Heart left ventricle (tissue), 16 donors: ENCODE data around the gene EML1. TPM values are rescaled to one million over a fixed set of nuclear protein-coding genes. Genes with fewer than 3 reads are reported as not detected.
A peak's percentile ranks its signal among the peaks of the same experiment; 100 is the strongest.

Source experiments
- ATAC-seq, 4 donors: fragments of 200-7000 bp; cut with Tn5 transposase; one replicate each; pipeline ENCODE4 v1.9.1; 2020 to 2022; ENCODE audit warnings: moderate library complexity in 4 of 4, mild to moderate bottlenecking in 3 of 4, moderate number of reproducible peaks in 1 of 4
- DNase-seq, 5 donors: peaks; one replicate each; pipeline ENCODE4 v3.0.0-alpha.2; 2020
- H3K27ac ChIP-seq, 12 donors: fragments of 200-600 bp; sonication (generic) in 4 of 12; one replicate each; pipeline versions ENCODE4 v1.5.0 to v1.8.0; 2016 to 2022; ENCODE audit warnings: mild to moderate bottlenecking in 2 of 12
- H3K27me3 ChIP-seq, 9 donors: fragments of 200-600 bp; sonication (generic) in 2 of 9; one replicate each; pipeline versions ENCODE4 v1.5.1 to v1.8.0; 2016 to 2022; ENCODE audit warnings: mild to moderate bottlenecking in 3 of 9
- H3K36me3 ChIP-seq, 9 donors: fragments of 200-600 bp; sonication (generic) in 2 of 9; one replicate each; pipeline versions ENCODE4 v1.5.0 to v1.8.0; 2018 to 2022; ENCODE audit warnings: mild to moderate bottlenecking in 2 of 9
- H3K4me1 ChIP-seq, 12 donors: fragments of 200-600 bp; sonication (generic) in 4 of 12; one replicate each; pipeline versions ENCODE4 v1.5.0 to v1.8.0; 2016 to 2022; ENCODE audit warnings: mild to moderate bottlenecking in 3 of 12
- H3K4me3 ChIP-seq, 12 donors: fragments of 200-600 bp; sonication (generic) in 4 of 12; one replicate each; pipeline versions ENCODE4 v1.5.0 to v1.8.0; 2017 to 2022; ENCODE audit warnings: mild to moderate bottlenecking in 9 of 12, moderate library complexity in 4 of 12
- H3K9me3 ChIP-seq, 12 donors: fragments of 200-600 bp; sonication (generic) in 4 of 12; one replicate each; pipeline versions ENCODE4 v1.5.0 to v1.8.0; 2016 to 2022; ENCODE audit warnings: mild to moderate bottlenecking in 1 of 12
- CTCF ChIP-seq, 12 donors: fragments of 200-600 bp; sonication (generic) in 4 of 12; IDR thresholded peaks; one replicate each; pipeline versions ENCODE4 v1.5.0 to v1.8.0; 2018 to 2022; ENCODE audit warnings: antibody characterized with exemption in 12 of 12, mild to moderate bottlenecking in 5 of 12
- POLR2A ChIP-seq, 2 donors: fragments of 450-650 bp; IDR thresholded peaks; one replicate each; pipeline ENCODE4 v1.6.1; 2017; ENCODE audit warnings: antibody characterized with exemption in 2 of 2, mild to moderate bottlenecking in 2 of 2, moderate library complexity in 2 of 2
- whole genome bisulfite sequencing, 4 donors: extraction: QIAGEN DNeasy Blood & Tissue Kit in 2 of 4; methylation state at CpG; one replicate each; pipeline versions ENCODE4 v1.1.5 to v1.1.7; 2013 to 2018; 5-methylcytosine and 5-hydroxymethylcytosine counted together
- intact Hi-C, 10 donors: fragments of 100-400 bp; cut with DNase I; formaldehyde crosslinking; loops; one replicate each; pipeline versions ENCODE4 v1.11.1 to v1.14.2; 2022
- polyA plus RNA-seq, 2 donors: library from polyadenylated mRNA; stranded (reverse); fragments of 200-250 nt; gene quantifications; one replicate each; pipeline ENCODE4 v1.2.3, GENCODE V29; 2013
- total RNA-seq, 9 donors: library from RNA; depleted of rRNA in 2 of 9; stranded (reverse); fragments of >200 nt in 2 of 9; fragmentation: NEBNext Ultra II Directional in 3 of 9; extraction: Animal tissue kit (Norgen Biotek cat#: 25700) in 3 of 9; gene quantifications; one replicate each; pipeline versions ENCODE4 v1.1.0 to v1.2.4, GENCODE V29; 2016 to 2023
- donor health status: ischemic (EF 13 %, LVEDD 7.1; RV severe dilation, severe dysfunction).
- donor health status: healthy with polysubstance abuse.
- donor health status: DM: no; HTN: yes; CAD: no.
- donor health status: DM: no; HTN: no; CAD: no.
- donor health status: ischemic (EF 25% LVEDD 6.9; RV normal size, moderate dysfunction).
- donor health status: ischemic (EF 25% LVEDD 5.7; RV mildly dilated, moderate dysfunction).
- donor health status: healthy.
- donor health status: DM: yes; HTN: yes; CAD: no.
- donor health status: ischemic (EF 35%, LVEDD 5.7; RV mildly dilated, moderate dysfunction).
- donor health status: nonischemic (EF 11% LVEDD 7.7; RV severe dilation, severe dysfunction).
- donor health status: DM: yes; HTN: yes; CAD: no.
- donor health status: PGD.
- donor health status: ischemic (EF 29% LVEDD 5.4; RV normal size, mild dysfunction).
- donor health status: nonischemic (EF 23%, LVEDD 6.1; RV moderate dilation, normal function).

Gene EML1
- total and polyA plus RNA-seq, 11 donors: 7.4 to 49.7 (median 39.3) TPM

DNA sequence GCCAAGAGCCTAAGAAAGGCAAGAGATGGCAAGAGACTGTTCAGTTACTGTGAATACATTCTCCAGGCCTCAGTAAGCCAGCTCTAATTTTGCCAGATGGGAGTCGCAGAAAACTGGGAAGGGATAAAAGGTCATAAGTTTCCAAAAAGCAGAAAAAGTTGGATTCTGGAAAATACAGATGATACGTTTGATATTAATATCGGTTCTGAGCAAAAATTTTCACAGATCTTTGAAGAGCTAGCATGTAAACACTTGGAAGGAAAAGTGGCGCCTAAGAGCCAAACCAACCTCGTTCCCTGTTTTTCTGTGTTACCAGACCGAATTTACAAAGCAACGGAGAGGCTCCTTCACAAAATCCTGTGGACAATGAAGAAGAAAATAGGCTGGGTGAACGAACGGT is 7.8 kb upstream of the EML1 start:
- Histone ChIP-seq H3K4me3 (no peak overlapping the region), H3K4me1 (peaks cover 0 to 33% (median 6%) of the 10 kb centered on the region in 12 donors), H3K9me3 (no peaks in the 10 kb centered on the region), H3K27ac (peak overlapping the region in 1 of 12 donors; percentile 94), H3K27me3 (no peaks in the 10 kb centered on the region), H3K36me3 (no peaks in the 10 kb centered on the region)
- no peak for DNase-seq
- no peak for ATAC-seq
- intact Hi-C loops: no loop called here
- no peak for TF ChIP-seq POLR2A (IDR thresholded peaks at IDR 0.05)
- 92 to 96% (median 93%) methylated on average over 9 of the region's 9 CpGs for WGBS, 4 donors

DNA sequence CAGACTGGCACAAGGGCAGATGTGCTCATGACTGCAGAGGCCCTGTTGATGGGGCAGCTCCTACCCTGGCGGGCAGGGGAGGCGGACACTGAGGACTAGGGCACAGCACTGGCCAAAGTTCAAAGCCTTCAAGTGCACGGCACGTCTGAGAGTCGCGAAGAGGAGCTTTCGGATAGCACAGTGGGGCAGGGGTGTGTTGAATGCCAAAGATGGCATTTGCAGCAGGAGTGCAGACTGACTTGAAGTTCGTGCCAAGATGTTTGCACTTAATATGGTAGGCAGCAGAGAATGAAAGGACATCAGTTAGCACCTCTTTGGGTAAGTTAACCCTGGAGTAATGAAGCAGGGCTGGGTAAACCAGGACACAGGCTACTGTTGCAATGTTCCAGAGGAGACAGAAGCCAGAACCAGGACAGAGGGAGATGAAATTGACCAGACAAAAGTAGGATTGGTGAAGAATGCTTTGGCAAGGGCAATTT is 6.7 kb upstream of the EML1 start:
- 48 to 78% (median 65%) methylated on average over 8 of the region's 8 CpGs for WGBS, 4 donors
- intact Hi-C loops: no loop called here
- peak in 3 of 5 donors; percentile 27 to 71 (median 70) for DNase-seq
- TF ChIP-seq CTCF (IDR thresholded peaks at IDR 0.05): no peak
- TF ChIP-seq POLR2A (IDR thresholded peaks at IDR 0.05): no peak
- Histone ChIP-seq H3K36me3 (no peaks in the 10 kb centered on the region), H3K27me3 (peaks cover 0 to 1% (median 0%) of the 10 kb centered on the region in 9 donors), H3K27ac (peak overlapping the region in 8 of 12 donors; percentile 2 to 94 (median 48)), H3K4me1 (peaks cover 0 to 42% (median 14%) of the 10 kb centered on the region in 12 donors), H3K9me3 (no peaks in the 10 kb centered on the region), H3K4me3 (peak overlapping the region in 1 of 12 donors; percentile 2)
- peak; percentile 76 to 91 (median 86) for ATAC-seq

GRCh38 chr14:99788713-99789112 is 4.5 kb upstream of the EML1 start:
- intact Hi-C loops: loop anchor here in 1 of 10 donors (2.0 kb wide), 1 partner anchor 58 kb away; no protein-coding TSS in a partner anchor
- WGBS, 4 donors: 89 to 93% (median 92%) methylated on average over 6 of the region's 6 CpGs
- H3K4me1 ChIP-seq: peaks cover 0 to 56% (median 27%) of the 10 kb centered on the region in 12 donors
- TF ChIP-seq POLR2A (IDR thresholded peaks at IDR 0.05): no peak
- no peak for TF ChIP-seq CTCF (IDR thresholded peaks at IDR 0.05)
- peak overlapping the region in 1 of 12 donors; percentile 94 for H3K27ac ChIP-seq
- ATAC-seq: no peak
- no peak overlapping the region for H3K4me3 ChIP-seq
- H3K27me3 ChIP-seq: peaks cover 0 to 8% (median 0%) of the 10 kb centered on the region in 9 donors
- DNase-seq: no peak
- no peaks in the 10 kb centered on the region for H3K36me3 ChIP-seq
- no peaks in the 10 kb centered on the region for H3K9me3 ChIP-seq

- ATAC-seq (no peak), DNase-seq (no peak)
- no peak for TF ChIP-seq CTCF (IDR thresholded peaks at IDR 0.05)
- no peak for TF ChIP-seq POLR2A (IDR thresholded peaks at IDR 0.05)
- Histone ChIP-seq H3K4me3 (no peak overlapping the region), H3K9me3 (no peaks in the 10 kb centered on the region), H3K36me3 (no peaks in the 10 kb centered on the region), H3K4me1 (peaks cover 0 to 60% (median 34%) of the 10 kb centered on the region in 12 donors), H3K27me3 (peaks cover 0 to 14% (median 0%) of the 10 kb centered on the region in 9 donors), H3K27ac (peak overlapping the region in 2 of 12 donors; percentile 25 to 94)
- 51 to 60% (median 55%) methylated on average over 2 of the region's 2 CpGs for WGBS, 4 donors
- intact Hi-C loops: loop anchor here in 1 of 10 donors (2.0 kb wide), 1 partner anchor 59 kb away; no protein-coding TSS in a partner anchor
These were observed 3.6 kb upstream of the EML1 start for GRCh38 chr14:99789581-99789980.
